HG02610 (cell line): ENCODE measurements around the gene MYH3.
A peak's percentile ranks its signal among the peaks of the same experiment; 100 is the strongest.

Source experiments
- ATAC-seq: cut with Tn5 transposase; IDR thresholded peaks from one replicate; pipeline ENCODE4 v1.9.1; 2021; ENCODE audit warnings: mild to moderate bottlenecking, moderate library complexity; ENCODE audit not compliant: unreplicated experiment

Gene MYH3

GRCh38 chr17:10651927-10652326, 5.2 kb downstream of the MYH3 start:
- no peak for ATAC-seq

DNA sequence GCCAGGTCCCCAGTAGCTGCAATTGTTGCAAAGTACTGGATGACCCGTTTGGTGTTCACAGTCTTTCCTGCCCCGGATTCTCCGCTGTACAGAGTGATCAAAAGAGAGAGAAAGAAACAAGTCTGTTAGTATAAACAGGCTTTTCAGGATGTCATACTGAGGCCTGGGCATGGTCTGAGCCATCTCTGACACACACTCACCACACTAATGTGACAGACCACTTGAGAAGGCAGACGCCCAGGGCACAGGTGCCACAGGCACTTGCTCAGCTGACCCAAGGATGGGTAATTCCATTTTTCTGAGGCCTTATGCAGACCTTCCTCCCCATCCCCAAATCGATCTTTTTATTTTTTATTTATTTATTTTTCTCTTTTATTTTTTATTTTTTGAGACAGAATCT, 7.5 kb downstream of the MYH3 start:
- no peak for ATAC-seq

GRCh38 chr17:10648956-10649355, 8.2 kb downstream of the MYH3 start:
- ATAC-seq = no peak

GRCh38 chr17:10648381-10648780, 8.7 kb downstream of the MYH3 start:
- ATAC-seq = no peak

DNA sequence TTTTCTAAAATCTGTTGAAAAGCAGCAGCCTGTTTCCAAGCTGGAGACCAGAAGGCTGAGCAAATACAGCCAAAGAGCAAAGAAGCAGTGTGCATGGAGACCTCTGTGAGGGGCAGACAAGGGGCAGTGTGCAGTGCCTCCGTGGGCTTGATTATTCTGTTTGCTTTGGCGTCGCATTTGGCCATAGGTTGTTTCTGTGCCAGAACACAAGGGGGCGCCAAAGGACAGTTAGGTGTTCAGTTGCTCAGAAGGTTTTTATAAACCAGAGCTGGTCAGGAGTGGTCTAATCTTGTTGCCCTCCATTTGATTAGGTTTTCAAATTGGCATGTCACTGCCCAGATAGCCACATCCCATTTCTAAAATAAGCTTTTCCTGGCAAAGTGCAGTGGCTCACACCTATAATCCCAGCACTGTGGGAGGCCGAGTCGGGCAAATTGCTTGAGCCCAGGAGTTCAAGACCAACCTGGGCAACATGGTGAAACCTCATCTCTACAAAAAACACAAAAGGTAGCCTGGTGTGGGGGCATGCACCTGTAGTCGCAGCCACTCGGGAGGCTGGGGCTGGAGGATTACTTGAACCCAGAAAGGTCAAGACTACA, 10.6 kb downstream of the MYH3 start:
- ATAC-seq = no peak

- ATAC-seq = no peak
Observed at GRCh38 chr17:10640475-10640874, 16.6 kb downstream of the MYH3 start.

GRCh38 chr17:10638151-10638550, 19.0 kb downstream of the MYH3 start:
- ATAC-seq = no peak

GRCh38 chr17:10635290-10635689, 21.8 kb downstream of the MYH3 start:
- no peak for ATAC-seq

- peak; percentile 96 for ATAC-seq
Observed at GRCh38 chr17:10633738-10634379, 23.2 kb downstream of the MYH3 start.

- no peak for ATAC-seq
Observed at GRCh38 chr17:10631701-10632100, 25.4 kb downstream of the MYH3 start.

DNA sequence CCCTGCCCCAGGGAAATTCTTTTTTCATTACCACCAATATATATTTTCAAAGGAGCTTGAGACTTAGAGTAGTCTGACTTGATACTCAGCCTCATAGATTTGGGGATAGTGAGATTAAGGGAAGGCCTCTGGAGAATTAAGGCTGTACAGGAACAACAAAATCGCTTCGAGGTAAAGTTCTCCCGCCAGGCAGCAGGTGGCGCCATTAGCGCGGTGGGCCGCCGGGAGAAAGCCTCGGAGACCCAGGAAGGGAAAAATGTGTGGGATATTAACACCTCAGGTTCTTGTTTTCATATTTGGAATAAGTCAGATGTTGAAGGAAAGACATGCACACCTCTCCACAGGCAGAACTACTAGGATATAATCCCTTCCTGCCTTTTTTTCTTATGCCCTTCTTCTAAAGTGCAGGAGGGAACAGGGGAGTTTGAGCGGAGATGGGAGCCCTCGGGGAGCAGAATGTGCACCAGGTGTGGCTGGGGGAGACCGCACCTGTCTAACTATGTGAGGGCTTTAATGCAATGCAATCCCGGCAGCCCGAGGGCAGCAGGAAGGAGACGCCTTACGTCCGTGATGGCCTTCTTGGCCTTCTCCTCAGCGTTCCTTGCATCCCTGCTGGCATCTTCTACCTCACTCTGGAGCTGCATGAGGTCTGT, 25.9 kb downstream of the MYH3 start:
- ATAC-seq = no peak

GRCh38 chr17:10629706-10630105, 27.4 kb downstream of the MYH3 start:
- ATAC-seq = no peak

GRCh38 chr17:10628756-10629155, 28.4 kb downstream of the MYH3 start:
- no peak for ATAC-seq

DNA sequence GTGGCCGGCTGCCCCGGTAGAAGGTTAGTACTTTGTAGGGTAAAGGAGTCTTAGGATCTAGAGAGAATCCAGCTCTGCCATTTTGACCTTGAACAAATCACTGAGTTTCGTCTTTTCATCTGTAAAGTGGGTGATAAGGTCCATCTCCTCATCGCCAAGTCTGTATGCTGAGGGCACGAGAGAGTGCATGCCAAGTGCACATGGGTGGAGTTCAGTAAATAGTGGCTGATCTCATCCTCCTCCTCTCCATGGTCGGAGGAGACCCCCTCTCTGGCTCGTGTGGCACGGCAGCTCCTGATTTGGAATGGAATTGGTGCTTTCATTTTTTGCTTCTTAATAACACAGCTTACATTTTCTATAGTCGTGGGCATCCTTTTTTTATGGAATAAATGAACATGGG, 30.7 kb downstream of the MYH3 start:
- ATAC-seq = no peak

- ATAC-seq = no peak
Observed at GRCh38 chr17:10624969-10625368, 32.1 kb downstream of the MYH3 start.

DNA sequence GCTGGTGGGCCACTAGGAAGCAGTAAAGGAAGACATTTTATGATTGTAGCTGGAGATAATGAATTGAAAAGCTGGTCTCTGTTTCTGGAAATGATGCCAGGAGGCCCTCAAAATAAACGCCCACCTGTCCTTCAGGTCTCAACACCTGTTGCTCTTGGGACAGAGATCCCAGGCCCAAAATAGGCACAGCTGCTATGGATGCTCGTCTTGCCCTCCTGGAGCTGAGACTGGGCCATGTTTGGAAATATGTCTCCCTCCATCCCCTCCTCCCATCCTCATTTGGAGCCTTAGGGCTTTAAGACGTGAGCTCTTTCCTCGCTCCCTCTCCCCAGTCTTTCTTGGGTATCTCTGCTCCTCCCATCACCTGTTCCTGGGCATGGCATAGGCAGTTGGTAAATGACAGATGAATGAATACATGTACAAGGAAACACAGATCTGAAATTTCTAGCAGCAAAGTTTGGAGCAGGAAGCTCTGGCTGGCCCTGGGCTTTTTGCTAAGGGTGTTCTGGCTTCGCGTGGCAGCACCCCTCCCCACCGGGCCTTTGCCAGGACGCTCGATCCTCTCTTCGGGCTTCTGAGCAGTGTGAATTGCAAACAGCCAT, 33.3 kb downstream of the MYH3 start:
- ATAC-seq = no peak

- ATAC-seq = no peak
Observed at GRCh38 chr17:10622617-10623485, 34.3 kb downstream of the MYH3 start.

- no peak for ATAC-seq
Observed at GRCh38 chr17:10621397-10621796, 35.7 kb downstream of the MYH3 start.

GRCh38 chr17:10620823-10621222, 36.3 kb downstream of the MYH3 start:
- no peak for ATAC-seq

DNA sequence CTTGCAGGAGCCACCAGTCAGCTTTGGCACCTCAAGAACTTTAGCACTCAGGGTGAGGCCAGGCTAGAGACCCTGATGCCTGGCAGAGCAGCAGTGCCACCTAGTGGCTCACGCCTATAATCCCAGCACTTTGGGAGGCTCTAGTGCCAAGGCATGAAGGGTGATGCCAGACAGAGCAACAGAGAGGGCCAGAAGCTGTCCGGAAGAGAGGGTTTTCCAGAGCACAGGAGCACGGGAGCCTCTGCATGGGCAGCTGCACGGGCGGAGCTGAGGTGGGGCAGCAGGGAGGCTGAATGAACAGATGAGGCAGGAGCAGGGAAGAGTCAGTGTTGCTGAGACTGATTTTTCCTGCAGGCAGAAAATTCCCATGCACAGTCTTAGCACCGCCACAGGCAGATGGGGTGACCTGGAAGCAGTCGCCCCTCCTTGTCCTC, 38.9 kb downstream of the MYH3 start:
- ATAC-seq = peak; percentile 75

GRCh38 chr17:10617120-10617505, 40.0 kb downstream of the MYH3 start:
- ATAC-seq = no peak
